Karpas-422 (cell line): ENCODE data around the gene SRPK2. TPM values are rescaled to one million over a fixed set of nuclear protein-coding genes. Genes with fewer than 3 reads are reported as not detected.

Experiments used
- DNase-seq: peaks from one replicate; pipeline ENCODE4 v3.0.0-alpha.2; 2015
- H2AFZ ChIP-seq: fragments of 200-600 bp; sonication (generic); 2 replicates; pipeline ENCODE4 v1.6.1; 2014; ENCODE audit warnings: antibody characterized with exemption, low read length, mixed read lengths
- H3K27ac ChIP-seq: fragments of 200-600 bp; sonication (generic); 2 replicates; pipeline ENCODE4 v1.5.1; 2014; ENCODE audit warnings: mild to moderate bottlenecking, low read length, moderate library complexity
- H3K27me3 ChIP-seq: fragments of 200-600 bp; sonication (generic); 2 replicates; pipeline ENCODE4 v1.6.1; 2014; ENCODE audit warnings: low read length, mixed read lengths
- H3K36me3 ChIP-seq: fragments of 200-600 bp; sonication (generic); 2 replicates; pipeline ENCODE4 v1.6.1; 2014; ENCODE audit warnings: low read length, mixed read lengths; ENCODE audit not compliant: insufficient read depth
- H3K4me1 ChIP-seq: fragments of 200-600 bp; sonication (generic); 2 replicates; pipeline ENCODE4 v1.6.1; 2014; ENCODE audit warnings: mild to moderate bottlenecking, low read length, mixed read lengths
- H3K4me2 ChIP-seq: fragments of 200-600 bp; sonication (generic); 2 replicates; pipeline ENCODE4 v1.6.1; 2014; ENCODE audit warnings: low read length, low read depth, mild to moderate bottlenecking; ENCODE audit not compliant: poor library complexity, severe bottlenecking
- H3K4me3 ChIP-seq: fragments of 200-600 bp; sonication (generic); 2 replicates; pipeline ENCODE4 v1.5.1; 2014; ENCODE audit warnings: mild to moderate bottlenecking, antibody characterized with exemption, low read length, mixed read lengths
- H3K79me2 ChIP-seq: fragments of 200-600 bp; sonication (generic); 2 replicates; pipeline ENCODE4 v1.6.1; 2014; ENCODE audit warnings: mild to moderate bottlenecking, low read length, mixed read lengths
- H3K9ac ChIP-seq: fragments of 200-600 bp; sonication (generic); 2 replicates; pipeline ENCODE4 v1.6.0; 2014; ENCODE audit warnings: low read length
- H3K9me2 ChIP-seq: fragments of 200-600 bp; sonication (generic), shearing (Covaris generic); replicated peaks from 2 replicates; pipeline ENCODE4 v1.6.0; 2014; ENCODE audit warnings: mild to moderate bottlenecking, low read length, moderate library complexity; ENCODE audit not compliant: insufficient read depth
- H3K9me3 ChIP-seq: fragments of 300-700, 200-600 bp; sonication (generic); 2 replicates; pipeline ENCODE4 v1.6.1; 2014; ENCODE audit warnings: low read length, mixed read lengths
- H4K20me1 ChIP-seq: fragments of 200-600 bp; sonication (generic); 2 replicates; pipeline ENCODE4 v1.6.1; 2014; ENCODE audit warnings: mild to moderate bottlenecking, antibody characterized with exemption, low read length, low read depth; ENCODE audit not compliant: insufficient read depth
- total RNA-seq: library from RNA; depleted of rRNA; stranded (reverse); fragments of >200 nt; shearing (Covaris generic); gene quantifications from 2 replicates; pipeline ENCODE4 v1.2.3, GENCODE V29; 2014; ENCODE audit warnings: low replicate concordance

Gene SRPK2
- total RNA-seq, 1 experiment from 2014 or later: 9.0 TPM

DNA sequence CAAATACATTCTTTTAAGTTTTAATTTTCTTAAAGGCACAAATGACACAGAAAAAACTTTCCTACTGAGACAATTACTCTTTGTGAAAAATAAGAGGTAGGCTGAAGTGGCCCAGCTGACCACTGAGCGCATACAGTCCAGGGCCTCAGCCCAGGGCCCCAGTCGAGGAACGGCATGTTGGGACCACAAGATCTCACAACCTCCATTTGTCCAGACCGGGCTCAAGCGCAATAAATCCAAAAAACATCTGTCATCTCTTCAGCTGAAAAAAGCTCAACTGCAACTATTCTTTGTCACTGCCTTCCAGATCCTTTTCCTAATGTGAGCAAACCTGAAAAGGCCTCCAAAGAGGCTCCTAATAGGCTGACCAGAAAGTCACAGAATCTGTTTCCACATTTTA, 165.8 kb downstream of the SRPK2 start:
- no peaks in the 10 kb centered on the region for H3K9me3 ChIP-seq
- no peaks in the 10 kb centered on the region for H3K4me1 ChIP-seq
- no peaks in the 10 kb centered on the region for H3K79me2 ChIP-seq
- no peaks in the 10 kb centered on the region for H3K9me2 ChIP-seq
- no peak overlapping the region for H3K4me2 ChIP-seq
- H3K27me3 ChIP-seq: no peaks in the 10 kb centered on the region
- no peak overlapping the region for H3K27ac ChIP-seq
- no peaks in the 10 kb centered on the region for H3K36me3 ChIP-seq
- H3K4me3 ChIP-seq: no peak overlapping the region
- H2AFZ ChIP-seq: no peak overlapping the region
- H3K9ac ChIP-seq: no peak overlapping the region
- DNase-seq: no peak
- H4K20me1 ChIP-seq: peaks cover 20% of the 10 kb centered on the region

DNA sequence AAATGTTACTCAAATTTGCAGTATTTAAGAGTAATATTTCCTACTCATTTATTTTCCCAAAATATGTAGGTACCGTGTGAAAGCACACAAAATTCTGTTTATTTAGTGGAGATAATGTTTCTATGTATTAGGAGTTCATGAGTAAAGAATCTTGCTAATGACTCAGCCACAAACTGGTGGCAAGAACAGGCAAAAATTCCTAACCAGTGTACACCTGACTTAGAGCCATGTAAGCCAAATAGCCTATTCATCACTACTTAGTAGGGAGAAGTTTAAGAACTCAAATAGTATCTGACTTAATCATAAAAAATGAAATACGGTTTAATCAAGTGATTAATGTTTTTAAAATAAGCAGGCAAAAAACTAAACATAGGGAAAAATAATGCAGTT, 169.0 kb downstream of the SRPK2 start:
- no peak for DNase-seq
- Histone ChIP-seq H4K20me1 (peaks cover 28% of the 10 kb centered on the region), H3K4me3 (no peak overlapping the region), H2AFZ (no peak overlapping the region), H3K9me3 (no peaks in the 10 kb centered on the region), H3K9me2 (no peaks in the 10 kb centered on the region), H3K36me3 (no peaks in the 10 kb centered on the region), H3K27me3 (no peaks in the 10 kb centered on the region), H3K27ac (no peak overlapping the region), H3K4me2 (no peak overlapping the region), H3K79me2 (no peaks in the 10 kb centered on the region), H3K9ac (no peak overlapping the region), H3K4me1 (no peaks in the 10 kb centered on the region)

DNA sequence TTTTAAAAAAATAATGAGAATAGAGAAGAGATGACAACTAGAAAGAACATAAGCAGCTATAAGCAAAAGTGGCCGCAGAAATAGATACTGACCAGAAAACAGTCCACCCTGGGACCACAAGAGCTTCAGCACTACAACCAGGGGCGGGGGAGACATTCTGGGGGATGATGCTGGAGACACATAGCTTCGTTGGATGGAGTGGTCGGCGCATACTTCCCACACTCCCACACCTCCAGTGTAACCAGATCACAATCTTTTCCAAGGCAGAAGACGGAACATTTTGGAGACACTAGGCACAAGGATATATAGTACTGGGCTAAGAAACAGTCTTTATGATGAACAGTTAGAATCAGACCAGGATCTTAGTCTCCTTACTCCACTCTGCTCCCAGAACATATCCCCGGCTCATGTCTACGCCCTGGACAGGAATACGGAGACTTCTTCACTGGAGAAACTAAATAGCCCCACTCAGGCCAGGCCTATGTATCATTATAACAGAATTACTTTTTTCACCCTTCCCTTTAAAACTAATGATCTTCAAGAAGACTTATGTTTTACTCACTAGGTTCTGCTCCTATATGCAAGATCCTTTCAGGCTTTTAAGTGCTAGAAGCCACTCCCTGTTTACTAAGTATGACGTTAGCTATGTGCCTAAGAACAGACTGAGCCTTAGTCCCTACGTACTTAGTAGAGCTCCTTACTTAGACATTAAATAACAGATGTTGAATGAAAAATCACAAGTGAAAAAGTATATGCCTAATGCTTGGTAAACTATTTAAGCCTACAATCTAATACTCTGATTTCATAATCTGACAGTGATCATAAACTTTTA, 169.6 kb downstream of the SRPK2 start:
- Histone ChIP-seq H3K79me2 (no peaks in the 10 kb centered on the region), H3K36me3 (no peaks in the 10 kb centered on the region), H3K9me2 (no peaks in the 10 kb centered on the region), H3K27ac (no peak overlapping the region), H4K20me1 (peaks cover 28% of the 10 kb centered on the region), H3K9ac (no peak overlapping the region), H3K9me3 (no peaks in the 10 kb centered on the region), H3K27me3 (no peaks in the 10 kb centered on the region), H3K4me1 (no peaks in the 10 kb centered on the region), H2AFZ (no peak overlapping the region), H3K4me2 (no peak overlapping the region), H3K4me3 (no peak overlapping the region)
- DNase-seq: no peak

DNA sequence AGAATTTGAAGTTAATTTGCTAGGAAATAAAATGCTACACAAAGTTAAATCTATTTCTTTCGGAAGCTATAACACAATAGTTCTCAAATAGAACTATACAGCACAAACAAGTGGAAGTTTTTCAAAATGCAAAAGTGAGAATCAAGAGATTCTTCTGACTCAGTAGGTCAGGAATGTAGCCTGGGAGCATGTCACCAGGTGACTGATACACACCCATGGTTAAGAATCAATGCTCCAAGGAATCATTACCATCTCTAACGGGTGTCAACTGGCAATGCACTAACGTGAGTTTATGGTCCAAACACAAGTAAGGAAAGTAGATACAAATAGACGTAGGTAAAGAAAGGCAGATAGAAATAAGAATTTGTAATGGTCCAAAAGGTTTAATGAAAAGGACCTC, 170.5 kb downstream of the SRPK2 start:
- Histone ChIP-seq H4K20me1 (peaks cover 37% of the 10 kb centered on the region), H3K9ac (no peak overlapping the region), H3K79me2 (no peaks in the 10 kb centered on the region), H3K36me3 (no peaks in the 10 kb centered on the region), H3K27ac (no peak overlapping the region), H2AFZ (no peak overlapping the region), H3K27me3 (no peaks in the 10 kb centered on the region), H3K9me3 (no peaks in the 10 kb centered on the region), H3K9me2 (no peaks in the 10 kb centered on the region), H3K4me1 (no peaks in the 10 kb centered on the region), H3K4me3 (no peak overlapping the region), H3K4me2 (no peak overlapping the region)
- DNase-seq: no peak

DNA sequence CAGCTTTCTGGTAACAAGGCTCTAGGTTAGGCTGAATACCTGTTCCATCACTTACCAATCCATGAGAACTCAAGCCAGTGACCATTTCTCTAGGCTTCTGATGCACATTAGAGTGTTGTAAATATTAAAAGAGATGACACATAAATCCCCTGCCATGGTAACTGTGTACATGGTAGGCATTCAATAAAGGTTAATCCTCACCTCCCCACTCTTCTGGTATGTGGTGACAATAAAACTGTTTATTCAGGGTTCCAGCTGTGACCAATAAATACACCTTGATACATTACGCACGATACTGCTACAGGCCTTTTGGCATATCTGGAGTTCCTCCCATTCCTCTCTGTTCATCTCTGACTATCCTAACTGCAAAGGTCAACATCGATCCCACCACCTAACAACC, 171.9 kb downstream of the SRPK2 start:
- no peaks in the 10 kb centered on the region for H3K79me2 ChIP-seq
- DNase-seq: no peak
- H3K27ac ChIP-seq: no peak overlapping the region
- H3K4me2 ChIP-seq: no peak overlapping the region
- H2AFZ ChIP-seq: no peak overlapping the region
- no peak overlapping the region for H3K9ac ChIP-seq
- no peak overlapping the region for H3K4me3 ChIP-seq
- no peaks in the 10 kb centered on the region for H3K27me3 ChIP-seq
- H3K4me1 ChIP-seq: no peaks in the 10 kb centered on the region
- H4K20me1 ChIP-seq: peaks cover 41% of the 10 kb centered on the region; the same call in 1 of the 2 replicates
- H3K9me3 ChIP-seq: no peaks in the 10 kb centered on the region
- H3K36me3 ChIP-seq: no peaks in the 10 kb centered on the region
- no peaks in the 10 kb centered on the region for H3K9me2 ChIP-seq

DNA sequence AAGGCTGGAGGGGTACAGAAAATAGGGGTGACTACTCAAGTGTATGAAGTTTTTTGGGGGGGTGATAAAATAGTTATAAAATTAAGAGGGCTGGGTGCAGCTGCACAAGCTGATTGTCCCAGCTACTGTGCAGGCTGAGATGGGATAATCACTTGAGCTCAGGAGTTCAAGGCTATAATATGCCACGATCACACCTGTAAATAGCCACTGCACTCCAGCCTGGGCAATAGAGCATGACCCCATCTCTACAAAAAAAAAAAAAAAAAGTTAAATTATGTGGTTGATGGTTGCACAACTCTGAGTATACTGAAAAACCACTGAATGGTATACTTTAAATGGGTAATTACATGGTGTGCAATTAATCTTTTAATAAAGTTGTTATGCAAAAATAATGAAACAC, 172.9 kb downstream of the SRPK2 start:
- Histone ChIP-seq H2AFZ (no peak overlapping the region), H3K4me3 (no peak overlapping the region), H3K9me2 (no peaks in the 10 kb centered on the region), H3K4me1 (no peaks in the 10 kb centered on the region), H3K36me3 (no peaks in the 10 kb centered on the region), H3K79me2 (no peaks in the 10 kb centered on the region), H3K27me3 (no peaks in the 10 kb centered on the region), H3K9me3 (no peaks in the 10 kb centered on the region), H3K27ac (no peak overlapping the region), H3K9ac (no peak overlapping the region), H4K20me1 (peaks cover 49% of the 10 kb centered on the region; the same call in 1 of the 2 replicates), H3K4me2 (no peak overlapping the region)
- no peak for DNase-seq

DNA sequence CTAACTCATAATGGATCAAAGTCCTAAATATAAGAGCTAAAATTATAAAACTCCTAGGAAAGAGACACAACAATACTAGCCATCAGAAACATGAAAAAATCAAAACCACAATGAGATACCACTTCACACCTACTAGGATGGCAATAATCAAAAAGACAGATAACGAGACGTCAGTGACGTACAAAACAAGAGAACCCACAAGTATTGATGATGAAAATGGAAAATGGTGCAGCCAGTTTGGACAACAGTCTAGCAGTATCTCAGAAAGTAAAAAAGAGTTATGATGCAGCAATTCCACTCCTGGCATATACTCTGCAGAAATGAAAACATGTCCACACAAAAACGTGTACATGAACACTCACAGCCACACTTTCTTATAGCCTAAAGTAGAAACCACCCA, 173.5 kb downstream of the SRPK2 start:
- H3K9me2 ChIP-seq: no peaks in the 10 kb centered on the region
- no peak overlapping the region for H3K4me2 ChIP-seq
- no peaks in the 10 kb centered on the region for H3K4me1 ChIP-seq
- DNase-seq: no peak
- H3K36me3 ChIP-seq: no peaks in the 10 kb centered on the region
- no peaks in the 10 kb centered on the region for H3K9me3 ChIP-seq
- H3K9ac ChIP-seq: no peak overlapping the region
- H2AFZ ChIP-seq: no peak overlapping the region
- H3K27ac ChIP-seq: no peak overlapping the region
- no peaks in the 10 kb centered on the region for H3K27me3 ChIP-seq
- H4K20me1 ChIP-seq: peaks cover 55% of the 10 kb centered on the region; the same call in 1 of the 2 replicates
- no peaks in the 10 kb centered on the region for H3K79me2 ChIP-seq
- H3K4me3 ChIP-seq: no peak overlapping the region

DNA sequence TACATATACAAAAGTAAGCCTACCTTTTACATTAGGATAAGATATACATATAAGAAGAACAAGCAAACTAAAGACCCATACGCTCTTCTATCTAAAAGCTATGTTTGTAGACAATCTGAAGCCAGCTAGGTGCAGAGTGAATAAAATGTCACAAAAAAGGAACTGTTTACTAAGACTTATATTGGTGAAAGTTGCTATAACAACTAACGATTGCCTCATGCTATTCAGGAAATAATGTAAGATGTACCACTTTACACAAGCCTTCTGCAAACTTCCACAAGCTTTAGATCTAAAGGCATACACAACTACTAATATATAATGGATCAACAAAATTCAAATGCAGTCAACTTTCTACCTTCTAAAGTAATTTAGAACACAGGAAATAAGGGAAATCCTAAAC, 175.1 kb downstream of the SRPK2 start:
- no peaks in the 10 kb centered on the region for H3K79me2 ChIP-seq
- H3K4me1 ChIP-seq: no peaks in the 10 kb centered on the region
- DNase-seq: no peak

More for the DNA sequence above, 175.1 kb downstream of the SRPK2 start:
- Histone ChIP-seq H3K4me2 (no peak overlapping the region), H3K9ac (no peak overlapping the region), H3K27me3 (no peaks in the 10 kb centered on the region), H4K20me1 (peaks cover 53% of the 10 kb centered on the region; the same call in 1 of the 2 replicates), H3K27ac (no peak overlapping the region), H3K4me3 (no peak overlapping the region), H3K9me3 (no peaks in the 10 kb centered on the region), H3K36me3 (no peaks in the 10 kb centered on the region), H2AFZ (no peak overlapping the region), H3K9me2 (no peaks in the 10 kb centered on the region)
